ENCODE data around the gene SGSM1.

SGSM1 gene

GRCh38 chr22:24961217-24961844, 155.3 kb downstream of the SGSM1 start:
- H3K9me3 ChIP-seq (ENCODE audit: control insufficient read depth in 1 of 2, low read length in 2 of 2): no peaks in the 10 kb centered on the region
- peaks cover 10 to 22% of the 10 kb centered on the region in 2 donors for H3K4me1 ChIP-seq (ENCODE audit: control insufficient read depth in 1 of 2, insufficient read depth in 2 of 2, low read length in 2 of 2)
- H3K9ac ChIP-seq (ENCODE audit: low read depth in 1 of 2, low read length in 2 of 2): no peak overlapping the region
- H3K27me3 ChIP-seq (ENCODE audit: control insufficient read depth in 1 of 2, insufficient read depth in 2 of 2, low read length in 2 of 2): no peaks in the 10 kb centered on the region
- H3K36me3 ChIP-seq (ENCODE audit: control insufficient read depth in 1 of 2, insufficient read depth in 2 of 2, low read length in 2 of 2): peaks cover 0 to 3% of the 10 kb centered on the region in 2 donors
- no peak overlapping the region for H3K27ac ChIP-seq (ENCODE audit: low read depth, low read length)
- H3K4me3 ChIP-seq (ENCODE audit: low read depth in 1 of 2, low read length in 2 of 2): no peak overlapping the region

- Histone ChIP-seq H3K36me3 (ENCODE audit: control insufficient read depth in 1 of 2, insufficient read depth in 2 of 2, low read length in 2 of 2) (peaks cover 0 to 3% of the 10 kb centered on the region in 2 donors), H3K4me1 (ENCODE audit: control insufficient read depth in 1 of 2, insufficient read depth in 2 of 2, low read length in 2 of 2) (peaks cover 13 to 25% of the 10 kb centered on the region in 2 donors), H3K27ac (ENCODE audit: low read depth, low read length) (no peak overlapping the region), H3K9ac (ENCODE audit: low read depth in 1 of 2, low read length in 2 of 2) (no peak overlapping the region), H3K9me3 (ENCODE audit: control insufficient read depth in 1 of 2, low read length in 2 of 2) (no peaks in the 10 kb centered on the region), H3K27me3 (ENCODE audit: control insufficient read depth in 1 of 2, insufficient read depth in 2 of 2, low read length in 2 of 2) (no peaks in the 10 kb centered on the region), H3K4me3 (ENCODE audit: low read depth in 1 of 2, low read length in 2 of 2) (no peak overlapping the region)
Observed at GRCh38 chr22:24962094-24962493, 156.1 kb downstream of the SGSM1 start.

GRCh38 chr22:24962835-24963234, 156.8 kb downstream of the SGSM1 start:
- no peak overlapping the region for H3K9ac ChIP-seq (ENCODE audit: low read depth in 1 of 2, low read length in 2 of 2)
- H3K4me3 ChIP-seq (ENCODE audit: low read depth in 1 of 2, low read length in 2 of 2): no peak overlapping the region
- no peaks in the 10 kb centered on the region for H3K9me3 ChIP-seq (ENCODE audit: control insufficient read depth in 1 of 2, low read length in 2 of 2)
- peaks cover 16 to 27% of the 10 kb centered on the region in 2 donors for H3K4me1 ChIP-seq (ENCODE audit: control insufficient read depth in 1 of 2, insufficient read depth in 2 of 2, low read length in 2 of 2)
- no peak overlapping the region for H3K27ac ChIP-seq (ENCODE audit: low read depth, low read length)
- peaks cover 0 to 3% of the 10 kb centered on the region in 2 donors for H3K36me3 ChIP-seq (ENCODE audit: control insufficient read depth in 1 of 2, insufficient read depth in 2 of 2, low read length in 2 of 2)
- H3K27me3 ChIP-seq (ENCODE audit: control insufficient read depth in 1 of 2, insufficient read depth in 2 of 2, low read length in 2 of 2): no peaks in the 10 kb centered on the region

GRCh38 chr22:24964441-24964840, 158.4 kb downstream of the SGSM1 start:
- peaks cover 26 to 35% of the 10 kb centered on the region in 2 donors for H3K4me1 ChIP-seq (ENCODE audit: control insufficient read depth in 1 of 2, insufficient read depth in 2 of 2, low read length in 2 of 2)
- H3K4me3 ChIP-seq (ENCODE audit: low read depth in 1 of 2, low read length in 2 of 2): no peak overlapping the region
- no peaks in the 10 kb centered on the region for H3K27me3 ChIP-seq (ENCODE audit: control insufficient read depth in 1 of 2, insufficient read depth in 2 of 2, low read length in 2 of 2)
- peaks cover 0 to 3% of the 10 kb centered on the region in 2 donors for H3K36me3 ChIP-seq (ENCODE audit: control insufficient read depth in 1 of 2, insufficient read depth in 2 of 2, low read length in 2 of 2)
- H3K9me3 ChIP-seq (ENCODE audit: control insufficient read depth in 1 of 2, low read length in 2 of 2): no peaks in the 10 kb centered on the region
- no peak overlapping the region for H3K27ac ChIP-seq (ENCODE audit: low read depth, low read length)
- H3K9ac ChIP-seq (ENCODE audit: low read depth in 1 of 2, low read length in 2 of 2): no peak overlapping the region

GRCh38 chr22:24965822-24966626, 160.0 kb downstream of the SGSM1 start:
- peaks cover 35 to 48% of the 10 kb centered on the region in 2 donors for H3K4me1 ChIP-seq (ENCODE audit: control insufficient read depth in 1 of 2, insufficient read depth in 2 of 2, low read length in 2 of 2)
- peak overlapping the region in 1 of 2 donors; percentile 44 for H3K4me3 ChIP-seq (ENCODE audit: low read depth in 1 of 2, low read length in 2 of 2)
- H3K27me3 ChIP-seq (ENCODE audit: control insufficient read depth in 1 of 2, insufficient read depth in 2 of 2, low read length in 2 of 2): no peaks in the 10 kb centered on the region
- H3K9me3 ChIP-seq (ENCODE audit: control insufficient read depth in 1 of 2, low read length in 2 of 2): no peaks in the 10 kb centered on the region
- peaks cover 0 to 3% of the 10 kb centered on the region in 2 donors for H3K36me3 ChIP-seq (ENCODE audit: control insufficient read depth in 1 of 2, insufficient read depth in 2 of 2, low read length in 2 of 2)
- H3K27ac ChIP-seq (ENCODE audit: low read depth, low read length): peak overlapping the region; percentile 78
- peak overlapping the region; percentile 22 to 61 for H3K9ac ChIP-seq (ENCODE audit: low read depth in 1 of 2, low read length in 2 of 2)

GRCh38 chr22:24968066-24968561, 162.1 kb downstream of the SGSM1 start:
- no peaks in the 10 kb centered on the region for H3K9me3 ChIP-seq (ENCODE audit: control insufficient read depth in 1 of 2, low read length in 2 of 2)
- no peak overlapping the region for H3K27ac ChIP-seq (ENCODE audit: low read depth, low read length)
- no peaks in the 10 kb centered on the region for H3K27me3 ChIP-seq (ENCODE audit: control insufficient read depth in 1 of 2, insufficient read depth in 2 of 2, low read length in 2 of 2)
- peaks cover 45 to 63% of the 10 kb centered on the region in 2 donors for H3K4me1 ChIP-seq (ENCODE audit: control insufficient read depth in 1 of 2, insufficient read depth in 2 of 2, low read length in 2 of 2)
- H3K4me3 ChIP-seq (ENCODE audit: low read depth in 1 of 2, low read length in 2 of 2): no peak overlapping the region
- H3K9ac ChIP-seq (ENCODE audit: low read depth in 1 of 2, low read length in 2 of 2): no peak overlapping the region
- no peaks in the 10 kb centered on the region for H3K36me3 ChIP-seq (ENCODE audit: control insufficient read depth in 1 of 2, insufficient read depth in 2 of 2, low read length in 2 of 2)

- H3K4me1 ChIP-seq (ENCODE audit: control insufficient read depth in 1 of 2, insufficient read depth in 2 of 2, low read length in 2 of 2): peaks cover 52 to 61% of the 10 kb centered on the region in 2 donors
- H3K9ac ChIP-seq (ENCODE audit: low read depth in 1 of 2, low read length in 2 of 2): no peak overlapping the region
- H3K9me3 ChIP-seq (ENCODE audit: control insufficient read depth in 1 of 2, low read length in 2 of 2): no peaks in the 10 kb centered on the region
- H3K27ac ChIP-seq (ENCODE audit: low read depth, low read length): no peak overlapping the region
- no peaks in the 10 kb centered on the region for H3K27me3 ChIP-seq (ENCODE audit: control insufficient read depth in 1 of 2, insufficient read depth in 2 of 2, low read length in 2 of 2)
- H3K36me3 ChIP-seq (ENCODE audit: control insufficient read depth in 1 of 2, insufficient read depth in 2 of 2, low read length in 2 of 2): no peaks in the 10 kb centered on the region
- H3K4me3 ChIP-seq (ENCODE audit: low read depth in 1 of 2, low read length in 2 of 2): no peak overlapping the region
Observed at GRCh38 chr22:24969560-24970301, 163.7 kb downstream of the SGSM1 start.

GRCh38 chr22:24972369-24972768, 166.4 kb downstream of the SGSM1 start:
- H3K27me3 ChIP-seq (ENCODE audit: control insufficient read depth in 1 of 2, insufficient read depth in 2 of 2, low read length in 2 of 2): no peaks in the 10 kb centered on the region
- H3K27ac ChIP-seq (ENCODE audit: low read depth, low read length): no peak overlapping the region
- H3K4me3 ChIP-seq (ENCODE audit: low read depth in 1 of 2, low read length in 2 of 2): no peak overlapping the region
- H3K36me3 ChIP-seq (ENCODE audit: control insufficient read depth in 1 of 2, insufficient read depth in 2 of 2, low read length in 2 of 2): no peaks in the 10 kb centered on the region
- H3K9me3 ChIP-seq (ENCODE audit: control insufficient read depth in 1 of 2, low read length in 2 of 2): no peaks in the 10 kb centered on the region
- H3K4me1 ChIP-seq (ENCODE audit: control insufficient read depth in 1 of 2, insufficient read depth in 2 of 2, low read length in 2 of 2): peaks cover 67 to 71% of the 10 kb centered on the region in 2 donors
- H3K9ac ChIP-seq (ENCODE audit: low read depth in 1 of 2, low read length in 2 of 2): no peak overlapping the region

GRCh38 chr22:24973872-24974271, 167.9 kb downstream of the SGSM1 start:
- H3K9me3 ChIP-seq (ENCODE audit: control insufficient read depth in 1 of 2, low read length in 2 of 2): no peaks in the 10 kb centered on the region
- peaks cover 65 to 69% of the 10 kb centered on the region in 2 donors for H3K4me1 ChIP-seq (ENCODE audit: control insufficient read depth in 1 of 2, insufficient read depth in 2 of 2, low read length in 2 of 2)
- H3K4me3 ChIP-seq (ENCODE audit: low read depth in 1 of 2, low read length in 2 of 2): peak overlapping the region in 1 of 2 donors; percentile 46
- no peaks in the 10 kb centered on the region for H3K27me3 ChIP-seq (ENCODE audit: control insufficient read depth in 1 of 2, insufficient read depth in 2 of 2, low read length in 2 of 2)
- H3K36me3 ChIP-seq (ENCODE audit: control insufficient read depth in 1 of 2, insufficient read depth in 2 of 2, low read length in 2 of 2): no peaks in the 10 kb centered on the region
- H3K9ac ChIP-seq (ENCODE audit: low read depth in 1 of 2, low read length in 2 of 2): peak overlapping the region in 1 of 2 donors; percentile 41
- H3K27ac ChIP-seq (ENCODE audit: low read depth, low read length): peak overlapping the region; percentile 80
